Kidney capillary endothelial cell (primary cell): ENCODE results near the gene HSPH1.
A peak's percentile ranks its signal among the peaks of the same experiment; 100 is the strongest.

ENCODE experiments used
- DNase-seq: peaks from one replicate; pipeline ENCODE4 v3.0.0-alpha.2; 2018; ENCODE audit warnings: low spot score

HSPH1 gene

GRCh38 chr13:31096654-31097302, 64.9 kb downstream of the HSPH1 start:
- no peak for DNase-seq

GRCh38 chr13:31094331-31095015, 67.2 kb downstream of the HSPH1 start:
- DNase-seq, result no peak

- DNase-seq, result no peak
Observed at GRCh38 chr13:31093145-31093885, 68.4 kb downstream of the HSPH1 start.

- DNase-seq, result no peak
Observed at GRCh38 chr13:31092646-31093045, 69.1 kb downstream of the HSPH1 start.

- peak; percentile 71 for DNase-seq
Observed at GRCh38 chr13:31090961-31091624, 70.6 kb downstream of the HSPH1 start.

DNA sequence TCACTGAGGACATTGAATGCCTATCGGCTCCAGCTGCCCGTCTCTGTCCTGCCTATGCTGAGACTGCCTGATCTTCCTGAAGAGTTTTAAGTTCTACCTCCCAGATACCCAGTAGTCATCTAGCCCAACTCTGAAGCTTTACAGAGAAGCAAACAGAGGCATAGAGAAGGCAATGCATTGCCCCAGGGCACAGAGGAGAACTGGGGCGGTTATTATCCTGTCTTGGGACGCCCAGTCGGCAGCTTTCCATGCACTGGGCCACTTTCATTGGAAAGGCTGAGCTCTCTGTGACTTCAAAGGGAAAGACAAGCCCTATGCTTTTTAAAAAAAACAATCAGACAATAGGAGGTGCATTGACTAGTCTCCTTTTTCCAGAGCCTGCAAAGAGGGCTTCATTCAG, 71.6 kb downstream of the HSPH1 start:
- DNase-seq, result no peak

- no peak for DNase-seq
Observed at GRCh38 chr13:31089649-31090048, 72.1 kb downstream of the HSPH1 start.

DNA sequence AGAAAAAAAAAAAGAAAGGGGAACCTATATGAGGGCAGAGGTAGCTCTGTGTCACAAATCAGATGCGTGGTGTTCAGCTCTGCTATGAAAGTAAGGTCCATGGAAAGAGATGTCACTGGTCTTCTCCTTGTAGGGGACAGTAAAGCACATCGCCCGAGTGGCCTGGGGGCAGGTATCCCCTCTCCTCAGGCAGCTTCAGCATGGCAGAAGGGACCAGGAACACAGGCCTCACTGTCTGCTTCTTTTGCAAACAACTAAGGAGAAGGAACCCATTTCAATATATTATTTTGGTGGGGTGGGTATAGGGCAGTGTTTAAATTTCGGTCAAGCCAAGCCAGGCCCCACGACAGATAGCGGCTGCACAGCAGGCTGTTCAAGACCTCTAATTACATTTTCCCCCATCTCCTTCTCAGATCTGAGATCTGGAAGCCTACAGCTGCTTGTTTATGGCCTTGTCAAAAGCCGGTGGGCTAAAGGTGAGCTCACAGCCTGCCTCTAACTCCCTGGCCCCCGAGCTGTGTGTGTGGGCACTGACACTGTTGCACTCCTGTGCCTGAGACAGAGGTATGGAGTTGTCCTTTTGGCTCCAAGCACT, 72.8 kb downstream of the HSPH1 start:
- no peak for DNase-seq
